ENCODE measurements around the gene MOB3A. TPM values are rescaled to one million over a fixed set of nuclear protein-coding genes. Genes with fewer than 3 reads are reported as not detected.

The MOB3A gene
- total and polyA plus RNA-seq, 10 of the 15 experiments (the other 5 are each of a cell fraction or from before 2014, with no cell fraction given), result 7.5 to 229 (median 79.4) TPM

GRCh38 chr19:2047449-2048103, 48.5 kb downstream of the MOB3A start:
- H3K79me2 ChIP-seq (ENCODE audit: control insufficient read depth, insufficient read depth, low read length), result peaks cover 69% of the 10 kb centered on the region
- in situ Hi-C loops (cut with MboI), result no loop called here
- TF ChIP-seq PAX5 (IDR thresholded peaks at IDR 0.05; ENCODE audit: borderline replicate concordance, low read depth, low read length), result no peak
- TF ChIP-seq GATAD2B (conservative IDR thresholded peaks at IDR 0.05; ENCODE audit: low read depth), result 0 out of 2 replicates have a peak, but pooled peaks have one; percentile 61
- no peak for TF ChIP-seq RUNX3 (IDR thresholded peaks at IDR 0.05; ENCODE audit: low read length)
- TF ChIP-seq NR2F1 (conservative IDR thresholded peaks at IDR 0.05), result peak; percentile 62
- TF ChIP-seq TCF12 (IDR thresholded peaks at IDR 0.05; ENCODE audit: low read depth, low read length), result peak; percentile 8; the same call in 1 of the 2 replicates
- TF ChIP-seq POLR2A (IDR thresholded peaks at IDR 0.05; ENCODE audit: low read depth, low read length), result peak; percentile 65
- TF ChIP-seq NFIC (IDR thresholded peaks at IDR 0.05; ENCODE audit: low read depth, low read length), result no peak
- no peak for TF ChIP-seq HDAC6 (IDR thresholded peaks at IDR 0.05; ENCODE audit: unreplicated experiment)
- no peak for TF ChIP-seq SUZ12 (IDR thresholded peaks at IDR 0.05; ENCODE audit: unreplicated experiment)
- TF ChIP-seq, protein P1, sequence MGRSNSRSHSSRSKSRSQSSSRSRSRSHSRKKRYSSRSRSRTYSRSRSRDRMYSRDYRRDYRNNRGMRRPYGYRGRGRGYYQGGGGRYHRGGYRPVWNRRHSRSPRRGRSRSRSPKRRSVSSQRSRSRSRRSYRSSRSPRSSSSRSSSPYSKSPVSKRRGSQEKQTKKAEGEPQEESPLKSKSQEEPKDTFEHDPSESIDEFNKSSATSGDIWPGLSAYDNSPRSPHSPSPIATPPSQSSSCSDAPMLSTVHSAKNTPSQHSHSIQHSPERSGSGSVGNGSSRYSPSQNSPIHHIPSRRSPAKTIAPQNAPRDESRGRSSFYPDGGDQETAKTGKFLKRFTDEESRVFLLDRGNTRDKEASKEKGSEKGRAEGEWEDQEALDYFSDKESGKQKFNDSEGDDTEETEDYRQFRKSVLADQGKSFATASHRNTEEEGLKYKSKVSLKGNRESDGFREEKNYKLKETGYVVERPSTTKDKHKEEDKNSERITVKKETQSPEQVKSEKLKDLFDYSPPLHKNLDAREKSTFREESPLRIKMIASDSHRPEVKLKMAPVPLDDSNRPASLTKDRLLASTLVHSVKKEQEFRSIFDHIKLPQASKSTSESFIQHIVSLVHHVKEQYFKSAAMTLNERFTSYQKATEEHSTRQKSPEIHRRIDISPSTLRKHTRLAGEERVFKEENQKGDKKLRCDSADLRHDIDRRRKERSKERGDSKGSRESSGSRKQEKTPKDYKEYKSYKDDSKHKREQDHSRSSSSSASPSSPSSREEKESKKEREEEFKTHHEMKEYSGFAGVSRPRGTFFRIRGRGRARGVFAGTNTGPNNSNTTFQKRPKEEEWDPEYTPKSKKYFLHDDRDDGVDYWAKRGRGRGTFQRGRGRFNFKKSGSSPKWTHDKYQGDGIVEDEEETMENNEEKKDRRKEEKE (IDR thresholded peaks at IDR 0.05), result no peak
- TF ChIP-seq SKIL (IDR thresholded peaks at IDR 0.05; ENCODE audit: low read depth, poor library complexity, severe bottlenecking), result no peak
- no peak for TF ChIP-seq BRCA1 (IDR thresholded peaks at IDR 0.05; ENCODE audit: low read depth, low read length)
- no peak for TF ChIP-seq TARDBP (IDR thresholded peaks at IDR 0.05; ENCODE audit: borderline replicate concordance)
- TF ChIP-seq ASH2L (IDR thresholded peaks at IDR 0.05; ENCODE audit: borderline replicate concordance, low read depth), result no peak
- TF ChIP-seq BACH1 (IDR thresholded peaks at IDR 0.05; ENCODE audit: borderline replicate concordance), result 0 out of 2 replicates have a peak, but pooled peaks have one; percentile 5
- peak; percentile 47; the same call in 1 of the 2 replicates for TF ChIP-seq POLR2AphosphoS5 (IDR thresholded peaks at IDR 0.05; ENCODE audit: low read length)
- no peak for TF ChIP-seq IKZF2 (IDR thresholded peaks at IDR 0.05)
- TF ChIP-seq CBX3 (IDR thresholded peaks at IDR 0.05; ENCODE audit: borderline replicate concordance, low read depth), result no peak
- no peak for TF ChIP-seq IRF3 (IDR thresholded peaks at IDR 0.05)
- no peak for TF ChIP-seq KLF5 (IDR thresholded peaks at IDR 0.05; ENCODE audit: partially characterized antibody)

More at GRCh38 chr19:2047449-2048103, 48.5 kb downstream of the MOB3A start:
- Histone ChIP-seq H3K4me1 (ENCODE audit: control insufficient read depth, insufficient read depth, low read length) (peaks cover 45% of the 10 kb centered on the region), H3K4me2 (ENCODE audit: control insufficient read depth, insufficient read depth) (peak overlapping the region; percentile 91), H4K20me1 (ENCODE audit: control insufficient read depth, insufficient read depth) (peaks cover 14% of the 10 kb centered on the region), H3K4me3 (peak overlapping the region; percentile 83), H3K27me3 (replicated peaks in 1 of 2; ENCODE audit: control insufficient read depth in 2 of 2, insufficient read depth in 2 of 2, low read length in 1 of 2) (no peaks in the 10 kb centered on the region), H3K9ac (ENCODE audit: control insufficient read depth, insufficient read depth, low read length) (peak overlapping the region; percentile 8), H3K27ac (ENCODE audit: control insufficient read depth, insufficient read depth) (peak overlapping the region; percentile 39), H2AFZ (ENCODE audit: control insufficient read depth, low read depth, low read length) (no peak overlapping the region), H3K9me3 (replicated peaks; ENCODE audit: control insufficient read depth, insufficient read depth, low read length) (no peaks in the 10 kb centered on the region), H3K36me3 (ENCODE audit: control insufficient read depth in 2 of 2, insufficient read depth in 2 of 2, low read length in 1 of 2) (peaks cover 6 to 14% of the 10 kb centered on the region in 2 experiments; a peak in 3 of 4 replicates)
- ATAC-seq (peak; percentile 0; the same call in 1 of the 3 replicates), DNase-seq (ENCODE audit: low read depth, low spot score) (no peak), FAIRE-seq (no peak)
- ChIA-PET RAD21 (ENCODE audit: unreplicated experiment) (interaction anchor here (1.3 kb wide), 1 partner anchor 21 kb away, joined by 3 read pairs; no protein-coding TSS in a partner anchor), POLR2A (interaction anchor here (0.5 to 1.8 kb wide), 7 partner anchors 13 to 46 kb away, joined by 3 to 11 read pairs (median 4); no protein-coding TSS in a partner anchor), CTCF (interaction anchor here (0.9 to 1.6 kb wide), 5 partner anchors 15 to 108 kb away, joined by 3 to 10 read pairs (median 4); no protein-coding TSS in a partner anchor), SMC1A (ENCODE audit: uncharacterized antibody, unreplicated experiment) (interaction anchor here (1.0 to 1.2 kb wide), 2 partner anchors 36 to 104 kb away, joined by 3 to 5 read pairs; partner anchors contain the start of gene AP3D1)
- intact Hi-C loops (cut with micrococcal nuclease; ENCODE audit: unreplicated experiment), result no loop called here
- BruUV-seq (replicated peaks), result no TSS peak
- 5% methylated on average over 22 of the region's 22 CpGs for WGBS (ENCODE audit: insufficient coverage, insufficient replicate concordance, low lambda C conversion rate, missing lambda C conversion rate)

Data from GM12878 (cell line).